Endothelial cell of umbilical vein (primary cell): Measurements from ENCODE around the gene TSPAN14. TPM values are rescaled to one million over a fixed set of nuclear protein-coding genes. Genes with fewer than 3 reads are reported as not detected.
A peak's percentile ranks its signal among the peaks of the same experiment; 100 is the strongest.

Source experiments
- BruUV-seq: library from RNA; stranded (reverse); fragments of 400-500 nt; replicated peaks from 2 replicates; lab custom pipeline; 2021; lab: Mats Ljungman, UMichigan
- CTCF ChIA-PET: fragments of 300-600, 350-600 bp; sonication (Branson Sonifier 250); formaldehyde crosslinking; loops from one replicate; lab custom pipeline; 2021; ENCODE audit warnings: antibody characterized with exemption, inconsistent platforms; lab: Charles Lee
- POLR2A ChIA-PET: fragments of 300-600, 350-600 bp; sonication (Branson Sonifier 250); formaldehyde crosslinking; loops from one replicate; lab custom pipeline; 2021; ENCODE audit warnings: antibody characterized with exemption, inconsistent platforms; lab: Charles Lee
- DNase-seq: peaks from one replicate; pipeline ENCODE4 v3.0.0-alpha.2; 2011; ENCODE audit warnings: low read depth, low spot score
- FAIRE-seq: peaks from 2 replicates; lab custom pipeline; 2011; peaks lifted over from hg19 to GRCh38; lab: Jason Lieb, UNC
- H2AFZ ChIP-seq: 2 replicates; pipeline ENCODE4 v1.6.0; 2012; ENCODE audit warnings: low read depth, low read length, control low read depth, inconsistent platforms
- H3K27ac ChIP-seq: 2 replicates; pipeline ENCODE4 v1.5.1; 2011; ENCODE audit warnings: low read depth, mild to moderate bottlenecking, control low read depth, low read length, moderate library complexity; ENCODE audit not compliant: insufficient read depth
- H3K27me3 ChIP-seq, 2 experiments: 2 replicates each; pipeline versions ENCODE4 v1.6.0 to v1.6.1; 2011; ENCODE audit warnings: low read length in 2 of 2, mixed read lengths in 1 of 2; ENCODE audit not compliant: control insufficient read depth in 2 of 2, insufficient read depth in 2 of 2
- H3K36me3 ChIP-seq, 2 experiments: 2 replicates in 1 of 2; 3 replicates in 1 of 2; pipeline ENCODE4 v1.5.1; 2011; ENCODE audit warnings: low read length in 2 of 2, mild to moderate bottlenecking in 1 of 2, moderate library complexity in 1 of 2; ENCODE audit not compliant: control insufficient read depth in 2 of 2, insufficient read depth in 2 of 2; ENCODE audit errors: extremely low read depth in 1 of 2
- H3K4me1 ChIP-seq: 3 replicates; pipeline ENCODE4 v1.5.1; 2011; ENCODE audit warnings: mild to moderate bottlenecking, low read length; ENCODE audit not compliant: control insufficient read depth, insufficient read depth; ENCODE audit errors: extremely low read depth
- H3K4me2 ChIP-seq: 2 replicates; pipeline ENCODE4 v1.6.1; 2011; ENCODE audit warnings: low read length, control low read depth, mixed read lengths; ENCODE audit not compliant: insufficient read depth
- H3K4me3 ChIP-seq, 3 experiments: fragments of 200-600 bp in 1 of 3; sonication (generic), shearing (Covaris generic) in 1 of 3; replicated peaks in 1 of 3; 2 replicates each; pipeline ENCODE4 v1.5.1; 2011 to 2016; ENCODE audit warnings: control low read depth in 3 of 3, low read length in 3 of 3, mild to moderate bottlenecking in 2 of 3, inconsistent platforms in 1 of 3, low read depth in 1 of 3, moderate library complexity in 1 of 3; ENCODE audit not compliant: insufficient read depth in 1 of 3
- H3K79me2 ChIP-seq: 2 replicates; pipeline ENCODE4 v1.6.0; 2012; ENCODE audit warnings: low read length, inconsistent platforms; ENCODE audit not compliant: control insufficient read depth, insufficient read depth
- H3K9ac ChIP-seq: replicated peaks from 2 replicates; pipeline ENCODE3; 2011; ENCODE audit warnings: low read length, control low read depth; ENCODE audit not compliant: insufficient read depth; ENCODE audit errors: extremely low read depth
- H3K9me1 ChIP-seq: replicated peaks from 3 replicates; pipeline ENCODE4 v1.6.0; 2011; ENCODE audit warnings: mild to moderate bottlenecking, low read length; ENCODE audit not compliant: control insufficient read depth, insufficient read depth; ENCODE audit errors: extremely low read depth
- H3K9me3 ChIP-seq: replicated peaks from 2 replicates; pipeline ENCODE4 v1.5.1; 2012; ENCODE audit warnings: low read length, inconsistent platforms; ENCODE audit not compliant: control insufficient read depth, insufficient read depth
- H4K20me1 ChIP-seq: replicated peaks from 2 replicates; pipeline ENCODE3; 2011; ENCODE audit warnings: mild to moderate bottlenecking, low read length; ENCODE audit not compliant: control insufficient read depth, insufficient read depth; ENCODE audit errors: extremely low read depth
- EZH2 ChIP-seq: IDR thresholded peaks from 2 replicates; pipeline ENCODE4 v1.6.1; 2012; ENCODE audit warnings: borderline replicate concordance, low read depth, mild to moderate bottlenecking, moderate library complexity, low read length, inconsistent platforms; ENCODE audit not compliant: severe bottlenecking
- FOS ChIP-seq: IDR thresholded peaks from 2 replicates; pipeline ENCODE4 v1.6.1; 2011; ENCODE audit warnings: mild to moderate bottlenecking, low read length, moderate library complexity, borderline replicate concordance; ENCODE audit not compliant: insufficient read depth
- GATA2 ChIP-seq: IDR thresholded peaks from 2 replicates; pipeline ENCODE4 v1.7.0; 2011; ENCODE audit warnings: low read depth, mild to moderate bottlenecking, moderate library complexity, mixed read lengths, low read length; ENCODE audit not compliant: insufficient read length, insufficient read depth
- JUN ChIP-seq: IDR thresholded peaks from 2 replicates; pipeline ENCODE4 v1.6.1; 2011; ENCODE audit warnings: borderline replicate concordance, low read depth; ENCODE audit not compliant: insufficient read length, insufficient read depth
- MYC ChIP-seq: IDR thresholded peaks from one replicate; pipeline ENCODE4 v1.6.1; 2011; ENCODE audit warnings: mild to moderate bottlenecking, low read depth, low read length
- POLR2A ChIP-seq: IDR thresholded peaks from 2 replicates; pipeline ENCODE4 v1.6.1; 2012; ENCODE audit warnings: low read depth, mild to moderate bottlenecking, control low read depth, low read length
- POLR2AphosphoS5 ChIP-seq: IDR thresholded peaks from 2 replicates; pipeline ENCODE4 v1.6.1; 2012; ENCODE audit warnings: low read depth, mild to moderate bottlenecking, control low read depth, low read length, moderate library complexity; ENCODE audit not compliant: insufficient read depth
- dilution Hi-C: fragments of 300-500 bp; cut with MboI; formaldehyde crosslinking; loops from one replicate; pipeline ENCODE4 v1.15.0; 2019; ENCODE audit warnings: low sequenced_read_pairs; ENCODE audit not compliant: extremely low pct_ligation_motif_present
- intact Hi-C: fragments of 100-400 bp; cut with micrococcal nuclease; formaldehyde crosslinking; loops from one replicate; pipeline ENCODE4 v1.10.0; 2022
- polyA plus RNA-seq, 4 experiments: library from polyadenylated mRNA; depleted of rRNA in 3 of 4; stranded (reverse) in 3 of 4; unstranded in 1 of 4; fragments of >200 nt; gene quantifications; 2 replicates each; pipeline versions ENCODE4 v1.2.1 to v1.2.3, GENCODE V29; 2011 to 2012; ENCODE audit warnings: missing spikeins in 1 of 4
- total RNA-seq: library from RNA; stranded (reverse); gene quantifications from 2 replicates; pipeline ENCODE4 v1.2.3, GENCODE V29; 2021
- TF ChIP-seq, protein P1 (sequence below): IDR thresholded peaks from 2 replicates; pipeline ENCODE4 v1.6.1; 2011; ENCODE audit not compliant: insufficient read depth, insufficient read length
- TF ChIP-seq, protein P2 (sequence below), 2 donors: IDR thresholded peaks; 1 replicate in 1 of 2; 2 replicates in 1 of 2; pipeline ENCODE4 v1.5.1; 2011; ENCODE audit warnings: low read length in 2 of 2, mild to moderate bottlenecking in 2 of 2, moderate library complexity in 2 of 2, control low read depth in 1 of 2, inconsistent platforms in 1 of 2, low read depth in 1 of 2; ENCODE audit not compliant: insufficient read depth in 1 of 2; ENCODE audit errors: extremely low read depth in 1 of 2

TSPAN14 gene
- total and polyA plus RNA-seq, 2 donors (not counting 3 experiments of a cell fraction or from before 2014, with no cell fraction given): 210 to 242 TPM

DNA sequence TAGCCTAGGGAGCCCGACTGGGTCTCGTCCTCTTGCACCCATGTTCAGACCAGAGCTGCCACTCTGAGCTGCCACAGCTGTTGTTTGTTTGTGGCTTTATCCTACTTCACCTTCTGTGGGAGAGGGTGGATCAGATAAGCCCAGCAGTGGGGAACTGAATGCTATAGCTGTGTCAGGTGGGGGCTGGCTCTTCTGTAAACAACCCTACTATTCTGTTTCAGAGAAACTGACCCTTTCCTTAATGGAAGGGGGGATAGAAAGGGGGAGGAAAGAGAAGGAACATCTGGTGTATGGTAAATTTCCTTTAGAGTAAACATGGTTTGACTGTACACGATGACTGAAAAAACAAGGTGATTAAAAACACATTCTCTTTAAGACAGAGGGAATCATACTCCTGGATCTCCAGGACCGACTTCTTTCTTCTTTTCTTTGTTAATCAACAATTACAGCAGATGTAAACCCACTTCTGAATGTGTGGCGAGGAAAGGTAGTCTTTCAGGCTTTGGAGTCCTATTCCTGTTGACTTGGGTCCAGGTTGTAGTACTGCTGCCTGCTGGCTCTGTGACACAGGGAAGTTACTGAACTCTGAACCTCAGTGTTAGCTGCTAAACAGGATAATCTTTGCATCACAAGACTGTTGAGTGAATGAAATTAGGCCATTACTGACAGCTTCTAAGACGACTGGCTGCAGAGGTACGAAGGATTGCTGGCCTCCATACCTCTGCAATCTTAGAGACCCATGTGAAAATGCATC is 39.8 kb upstream of the TSPAN14 start:
- Histone ChIP-seq H3K79me2 (peaks cover 80% of the 10 kb centered on the region), H3K27ac (peak overlapping the region; percentile 93), H3K4me2 (peak overlapping the region; percentile 70), H3K9me1 (no peaks in the 10 kb centered on the region), H3K4me3 (peak overlapping the region; percentile 11 to 47 (median 29)), H3K27me3 (no peaks in the 10 kb centered on the region), H3K36me3 (peaks cover 3 to 4% of the 10 kb centered on the region in 2 experiments), H3K4me1 (peaks cover 75% of the 10 kb centered on the region), H4K20me1 (no peaks in the 10 kb centered on the region), H2AFZ (no peak overlapping the region), H3K9me3 (no peaks in the 10 kb centered on the region), H3K9ac (peak overlapping the region; percentile 76)
- TF ChIP-seq, protein P1, sequence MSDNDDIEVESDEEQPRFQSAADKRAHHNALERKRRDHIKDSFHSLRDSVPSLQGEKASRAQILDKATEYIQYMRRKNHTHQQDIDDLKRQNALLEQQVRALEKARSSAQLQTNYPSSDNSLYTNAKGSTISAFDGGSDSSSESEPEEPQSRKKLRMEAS: no peak
- peak; percentile 65 for TF ChIP-seq GATA2
- TF ChIP-seq, protein P2, sequence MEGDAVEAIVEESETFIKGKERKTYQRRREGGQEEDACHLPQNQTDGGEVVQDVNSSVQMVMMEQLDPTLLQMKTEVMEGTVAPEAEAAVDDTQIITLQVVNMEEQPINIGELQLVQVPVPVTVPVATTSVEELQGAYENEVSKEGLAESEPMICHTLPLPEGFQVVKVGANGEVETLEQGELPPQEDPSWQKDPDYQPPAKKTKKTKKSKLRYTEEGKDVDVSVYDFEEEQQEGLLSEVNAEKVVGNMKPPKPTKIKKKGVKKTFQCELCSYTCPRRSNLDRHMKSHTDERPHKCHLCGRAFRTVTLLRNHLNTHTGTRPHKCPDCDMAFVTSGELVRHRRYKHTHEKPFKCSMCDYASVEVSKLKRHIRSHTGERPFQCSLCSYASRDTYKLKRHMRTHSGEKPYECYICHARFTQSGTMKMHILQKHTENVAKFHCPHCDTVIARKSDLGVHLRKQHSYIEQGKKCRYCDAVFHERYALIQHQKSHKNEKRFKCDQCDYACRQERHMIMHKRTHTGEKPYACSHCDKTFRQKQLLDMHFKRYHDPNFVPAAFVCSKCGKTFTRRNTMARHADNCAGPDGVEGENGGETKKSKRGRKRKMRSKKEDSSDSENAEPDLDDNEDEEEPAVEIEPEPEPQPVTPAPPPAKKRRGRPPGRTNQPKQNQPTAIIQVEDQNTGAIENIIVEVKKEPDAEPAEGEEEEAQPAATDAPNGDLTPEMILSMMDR (IDR thresholded peaks at IDR 0.05; ENCODE audit: extremely low read depth in 1 of 2, insufficient read depth in 1 of 2, low read depth in 1 of 2, low read length in 2 of 2): no peak
- TF ChIP-seq POLR2AphosphoS5: no peak
- TF ChIP-seq MYC: no peak
- TF ChIP-seq POLR2A: peak; percentile 28
- no peak for TF ChIP-seq JUN
- no peak for TF ChIP-seq FOS
- no peak for TF ChIP-seq EZH2
- dilution Hi-C loops (no loop called here), intact Hi-C loops (loop anchor here (5.0 kb wide), 1 partner anchor 212 kb away; no protein-coding TSS in a partner anchor)
- BruUV-seq: TSS peak; percentile 18
- CTCF ChIA-PET: interaction anchor here (1.2 to 3.3 kb wide), 8 partner anchors 26 to 249 kb away, joined by 5 to 29 read pairs (median 8); no protein-coding TSS in a partner anchor
- DNase-seq (peak; percentile 87), FAIRE-seq (peak; percentile 67)
- POLR2A ChIA-PET: no interaction called here
